Gastrocnemius medialis (tissue), 4 donors: ENCODE data around the gene IDNK.
A peak's percentile ranks its signal among the peaks of the same experiment; 100 is the strongest.

Experiments
- CTCF ChIP-seq, 5 experiments: fragments of 450-650 bp in 3 of 5; fragments of 200-600 bp in 2 of 5; sonication (generic) in 2 of 5; IDR thresholded peaks in 4 of 5; conservative IDR thresholded peaks in 1 of 5; 1 replicate in 4 of 5; 2 replicates in 1 of 5; pipeline ENCODE4 v1.5.1; 2016 to 2019; ENCODE audit warnings: antibody characterized with exemption in 5 of 5, mild to moderate bottlenecking in 3 of 5, moderate library complexity in 3 of 5
- POLR2A ChIP-seq, 2 donors: fragments of 450-650 bp; IDR thresholded peaks; one replicate each; pipeline ENCODE4 v1.6.1; 2017; ENCODE audit warnings: antibody characterized with exemption in 2 of 2, mild to moderate bottlenecking in 2 of 2, moderate library complexity in 2 of 2

GRCh38 chr9:83622939-83623678 lies at the start of gene IDNK:
- TF ChIP-seq CTCF (IDR thresholded peaks at IDR 0.05 in 4 of 5, conservative IDR thresholded peaks at IDR 0.05 in 1 of 5) (peak in 1 of 5 experiments; percentile 10), POLR2A (IDR thresholded peaks at IDR 0.05) (peak in 1 of 2 donors; percentile 15)
